Gastrocnemius medialis (tissue), 4 donors: ENCODE data around the gene SORCS1.

Experiments used
- CTCF ChIP-seq, 5 experiments: fragments of 450-650 bp in 3 of 5; fragments of 200-600 bp in 2 of 5; sonication (generic) in 2 of 5; IDR thresholded peaks in 4 of 5; conservative IDR thresholded peaks in 1 of 5; 1 replicate in 4 of 5; 2 replicates in 1 of 5; pipeline ENCODE4 v1.5.1; 2016 to 2019; ENCODE audit warnings: antibody characterized with exemption in 5 of 5, mild to moderate bottlenecking in 3 of 5, moderate library complexity in 3 of 5
- POLR2A ChIP-seq, 2 donors: fragments of 450-650 bp; IDR thresholded peaks; one replicate each; pipeline ENCODE4 v1.6.1; 2017; ENCODE audit warnings: antibody characterized with exemption in 2 of 2, mild to moderate bottlenecking in 2 of 2, moderate library complexity in 2 of 2

DNA sequence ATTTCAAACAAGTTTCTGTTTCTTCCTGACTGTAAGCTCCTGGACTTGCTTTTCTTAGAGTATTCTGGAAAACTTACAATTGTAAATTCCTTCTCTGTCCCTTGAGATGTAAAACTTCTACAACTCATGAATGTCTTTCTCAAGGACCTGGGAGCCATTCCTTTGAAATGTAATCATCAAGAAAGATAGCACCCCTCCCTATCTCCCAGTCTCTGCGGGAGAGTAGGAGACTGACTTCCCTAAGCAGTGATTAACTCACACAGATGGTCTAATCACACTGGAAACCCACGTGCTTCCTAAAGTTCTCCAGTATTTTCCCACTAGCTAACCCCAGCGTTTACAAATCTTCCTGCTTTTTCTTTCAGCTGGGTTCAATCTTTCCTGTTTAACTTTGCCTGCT is 549.4 kb downstream of the SORCS1 start:
- no peak for TF ChIP-seq CTCF (IDR thresholded peaks at IDR 0.05 in 4 of 5, conservative IDR thresholded peaks at IDR 0.05 in 1 of 5)
- TF ChIP-seq POLR2A (IDR thresholded peaks at IDR 0.05), result no peak
